Psoas muscle (tissue), 8 donors: ENCODE measurements around the gene PARP2. TPM values are rescaled to one million over a fixed set of nuclear protein-coding genes. Genes with fewer than 3 reads are reported as not detected.

Experiments used
- ATAC-seq, 4 donors: fragments of 200-7000 bp; cut with Tn5 transposase; one replicate each; pipeline ENCODE4 v1.9.1; 2020; ENCODE audit warnings: moderate library complexity in 3 of 4, mild to moderate bottlenecking in 2 of 4
- DNase-seq, 2 donors: peaks; one replicate each; pipeline ENCODE4 v3.0.0-alpha.2; 2020
- H3K27ac ChIP-seq: fragments of 200-600 bp; one replicate; pipeline ENCODE4 v1.8.0; 2022
- H3K27me3 ChIP-seq, 3 donors: fragments of 200-600 bp in 1 of 3; one replicate each; pipeline versions ENCODE4 v1.6.1 to v1.8.0; 2013 to 2022; ENCODE audit warnings: low read length in 2 of 3, mild to moderate bottlenecking in 2 of 3, moderate library complexity in 1 of 3; ENCODE audit not compliant: insufficient read depth in 3 of 3
- H3K36me3 ChIP-seq, 2 donors: fragments of 200-600 bp in 1 of 2; one replicate each; pipeline versions ENCODE4 v1.6.1 to v1.8.0; 2013 to 2022; ENCODE audit warnings: low read depth in 1 of 2, mild to moderate bottlenecking in 1 of 2, moderate library complexity in 1 of 2; ENCODE audit not compliant: insufficient read depth in 1 of 2
- H3K4me1 ChIP-seq: fragments of 200-600 bp; one replicate; pipeline ENCODE4 v1.8.0; 2022
- H3K4me3 ChIP-seq: fragments of 200-600 bp; one replicate; pipeline ENCODE4 v1.8.0; 2022; ENCODE audit warnings: mild to moderate bottlenecking
- H3K9me3 ChIP-seq: fragments of 200-600 bp; one replicate; pipeline ENCODE4 v1.8.0; 2022
- WGBS, 3 donors: extraction: QIAGEN DNeasy Blood & Tissue Kit; methylation state at CpG; one replicate each; pipeline versions ENCODE4 v1.1.6 to v1.1.7; 2013; 5-methylcytosine and 5-hydroxymethylcytosine counted together
- intact Hi-C, 2 donors: fragments of 100-400 bp; cut with DNase I; formaldehyde crosslinking; loops; one replicate each; pipeline versions ENCODE4 v1.11.0 to v1.14.2; 2022
- polyA plus RNA-seq, 3 donors: library from polyadenylated mRNA; stranded (reverse); fragments of 200-250 nt; gene quantifications; one replicate each; pipeline ENCODE4 v1.2.3, GENCODE V29; 2013
- total RNA-seq, 4 donors: library from RNA; stranded (reverse); fragmentation: NEBNext Ultra II Directional in 2 of 4; extraction: Animal tissue kit (Norgen Biotek cat#: 25700) in 2 of 4; gene quantifications; one replicate each; pipeline versions ENCODE4 v1.2.1 to v1.2.4, GENCODE V29; 2021 to 2023
- TF ChIP-seq, protein P1 (sequence below): fragments of 200-600 bp; IDR thresholded peaks from one replicate; pipeline ENCODE4 v1.8.0; 2022; ENCODE audit warnings: antibody characterized with exemption
- donor health status: healthy with polysubstance abuse.
- donor health status: DM: no; HTN: no; CAD: no; lungs with moderate emphysema.
- donor health status: Bipolar disorder and iron deficiency.
- donor health status: healthy.
- donor health status: DM: yes; HTN: yes; CAD: no.
- donor health status: DM: no; HTN: no; CAD: no.
- donor health status: DM: no; HTN: no; CAD: no.
- donor health status: DM: yes; HTN: yes; CAD: no.

PARP2 gene
- total and polyA plus RNA-seq, 7 donors = 10.2 to 30.1 (median 14.7) TPM

GRCh38 chr14:20305265-20306078, 38.0 kb upstream of the PARP2 start, which contains the start of gene TTC5:
Gene TTC5, minus strand, starts transcription at chr14:20305951. Its CDS starts 14 bp downstream, at chr14:20305937.
- TF ChIP-seq, protein P1, sequence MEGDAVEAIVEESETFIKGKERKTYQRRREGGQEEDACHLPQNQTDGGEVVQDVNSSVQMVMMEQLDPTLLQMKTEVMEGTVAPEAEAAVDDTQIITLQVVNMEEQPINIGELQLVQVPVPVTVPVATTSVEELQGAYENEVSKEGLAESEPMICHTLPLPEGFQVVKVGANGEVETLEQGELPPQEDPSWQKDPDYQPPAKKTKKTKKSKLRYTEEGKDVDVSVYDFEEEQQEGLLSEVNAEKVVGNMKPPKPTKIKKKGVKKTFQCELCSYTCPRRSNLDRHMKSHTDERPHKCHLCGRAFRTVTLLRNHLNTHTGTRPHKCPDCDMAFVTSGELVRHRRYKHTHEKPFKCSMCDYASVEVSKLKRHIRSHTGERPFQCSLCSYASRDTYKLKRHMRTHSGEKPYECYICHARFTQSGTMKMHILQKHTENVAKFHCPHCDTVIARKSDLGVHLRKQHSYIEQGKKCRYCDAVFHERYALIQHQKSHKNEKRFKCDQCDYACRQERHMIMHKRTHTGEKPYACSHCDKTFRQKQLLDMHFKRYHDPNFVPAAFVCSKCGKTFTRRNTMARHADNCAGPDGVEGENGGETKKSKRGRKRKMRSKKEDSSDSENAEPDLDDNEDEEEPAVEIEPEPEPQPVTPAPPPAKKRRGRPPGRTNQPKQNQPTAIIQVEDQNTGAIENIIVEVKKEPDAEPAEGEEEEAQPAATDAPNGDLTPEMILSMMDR = peak; percentile 85
- intact Hi-C loops = loop anchor here in 1 of 2 donors (1.0 kb wide), 1 partner anchor 306 kb away; no protein-coding TSS in a partner anchor
- Histone ChIP-seq H3K4me1 (peaks cover 7% of the 10 kb centered on the region), H3K27me3 (no peaks in the 10 kb centered on the region), H3K36me3 (peaks cover 3 to 14% of the 10 kb centered on the region in 2 donors), H3K9me3 (no peaks in the 10 kb centered on the region), H3K27ac (peak within 1 kb of the TSS; percentile 56), H3K4me3 (peak within 1 kb of the TSS; percentile 90)
- peak; percentile 81 to 91 for DNase-seq
- 0 to 1% (median 1%) methylated on average over 27 of the region's 27 CpGs for WGBS, 3 donors
- peak; percentile 84 to 100 (median 98) for ATAC-seq

- TF ChIP-seq, protein P1 = no peak
- WGBS, 3 donors = 92 to 99% (median 95%) methylated on average over 1 of the region's 1 CpG
- Histone ChIP-seq H3K4me1 (peaks cover 7% of the 10 kb centered on the region), H3K36me3 (peaks cover 0 to 12% of the 10 kb centered on the region in 2 donors), H3K4me3 (peak overlapping the region; percentile 90), H3K27ac (no peak overlapping the region), H3K9me3 (no peaks in the 10 kb centered on the region), H3K27me3 (no peaks in the 10 kb centered on the region)
- intact Hi-C loops = no loop called here
- ATAC-seq (no peak), DNase-seq (no peak)
These were observed 37.4 kb upstream of the PARP2 start for GRCh38 chr14:20306079-20306423.

DNA sequence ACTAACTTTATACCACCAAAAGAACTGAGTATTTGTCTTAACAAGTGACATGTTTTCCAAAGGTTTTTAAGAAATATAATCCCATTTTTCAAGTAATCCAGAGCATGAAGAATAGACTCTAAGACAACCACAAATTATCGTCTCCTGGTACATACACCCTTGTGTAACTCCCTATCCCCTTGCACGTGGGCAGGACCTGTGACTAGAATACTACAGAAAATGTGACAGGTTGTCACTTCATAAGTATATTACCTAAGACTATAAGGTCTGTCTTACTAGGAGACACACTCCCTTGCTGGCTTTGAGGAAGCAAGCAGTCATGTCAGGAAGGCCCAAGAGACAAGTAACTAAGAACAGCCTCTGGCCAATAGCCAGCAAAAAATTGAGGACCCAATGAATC, 29.4 kb upstream of the PARP2 start:
- H3K4me1 ChIP-seq = no peaks in the 10 kb centered on the region
- peaks cover 14 to 77% of the 10 kb centered on the region in 2 donors for H3K36me3 ChIP-seq
- TF ChIP-seq, protein P1 = no peak
- intact Hi-C loops = no loop called here
- no peak for ATAC-seq
- DNase-seq = no peak
- H3K27me3 ChIP-seq = no peaks in the 10 kb centered on the region
- WGBS, 3 donors = 89 to 97% (median 91%) methylated on average over 2 of the region's 2 CpGs
- H3K27ac ChIP-seq = no peak overlapping the region
- H3K4me3 ChIP-seq = no peak overlapping the region
- no peaks in the 10 kb centered on the region for H3K9me3 ChIP-seq

DNA sequence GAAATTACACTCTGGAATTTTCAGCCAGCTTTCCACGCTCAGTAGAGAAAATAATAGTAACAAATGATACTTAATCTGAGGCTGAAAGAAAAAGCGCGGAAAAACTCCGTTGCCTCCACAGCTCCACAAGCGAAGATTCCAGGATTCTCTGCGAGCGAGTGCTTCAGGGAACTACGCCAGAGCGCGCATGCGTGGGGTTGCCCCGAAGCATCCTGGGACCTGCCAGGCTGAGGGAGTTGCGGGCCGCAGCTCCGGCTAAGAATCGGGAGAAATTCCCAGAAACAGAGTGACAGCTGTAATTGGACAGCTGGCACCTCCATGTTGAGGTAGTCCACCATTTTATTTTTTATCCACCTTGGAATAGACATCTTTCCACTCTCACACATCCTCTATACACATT, 25.7 kb upstream of the PARP2 start:
- H3K9me3 ChIP-seq = no peaks in the 10 kb centered on the region
- ATAC-seq (no peak), DNase-seq (no peak)
- WGBS, 3 donors = 91 to 97% (median 95%) methylated on average over 16 of the region's 16 CpGs
- peaks cover 14 to 93% of the 10 kb centered on the region in 2 donors for H3K36me3 ChIP-seq
- intact Hi-C loops = no loop called here
- TF ChIP-seq, protein P1 = no peak
- H3K27me3 ChIP-seq = no peaks in the 10 kb centered on the region
- H3K4me3 ChIP-seq = no peak overlapping the region
- H3K27ac ChIP-seq = no peak overlapping the region
- H3K4me1 ChIP-seq = no peaks in the 10 kb centered on the region
